ENCODE measurements around the gene MCRIP2. TPM values are rescaled to one million over a fixed set of nuclear protein-coding genes. Genes with fewer than 3 reads are reported as not detected.

The MCRIP2 gene
- total and polyA plus RNA-seq, 4 donors, result 16.3 to 97.3 (median 61.4) TPM

GRCh38 chr16:606656-607307, 34.8 kb upstream of the MCRIP2 start:
- Histone ChIP-seq H3K27ac (ENCODE audit: low read depth in 1 of 2, low read length in 2 of 2) (no peak overlapping the region), H3K9me3 (ENCODE audit: control insufficient read depth in 4 of 4, low read length in 3 of 4) (no peaks in the 10 kb centered on the region), H3K4me3 (ENCODE audit: low read depth in 1 of 3, low read length in 3 of 3) (no peak overlapping the region), H3K36me3 (ENCODE audit: control insufficient read depth in 4 of 4, insufficient read depth in 3 of 4, low read depth in 1 of 4, low read length in 3 of 4) (no peaks in the 10 kb centered on the region), H3K9ac (ENCODE audit: low read depth in 1 of 2, low read length in 2 of 2) (no peak overlapping the region), H3K4me1 (ENCODE audit: control insufficient read depth in 4 of 4, insufficient read depth in 4 of 4, low read length in 3 of 4) (peaks cover 2 to 25% (median 11%) of the 10 kb centered on the region in 4 donors), H3K27me3 (ENCODE audit: control insufficient read depth in 4 of 4, insufficient read depth in 4 of 4, low read length in 3 of 4) (no peaks in the 10 kb centered on the region)
- no peak for TF ChIP-seq ATF3 (IDR thresholded peaks at IDR 0.05)
- no peak for TF ChIP-seq EGR1 (IDR thresholded peaks at IDR 0.05; ENCODE audit: low read depth in 2 of 2)
- no peak for TF ChIP-seq HNF4A (conservative IDR thresholded peaks at IDR 0.05)
- no peak for TF ChIP-seq RAD21 (IDR thresholded peaks at IDR 0.05)
- TF ChIP-seq JUND (IDR thresholded peaks at IDR 0.05), result no peak
- no peak for TF ChIP-seq REST (IDR thresholded peaks at IDR 0.05)
- no peak for TF ChIP-seq ZBTB33 (IDR thresholded peaks at IDR 0.05)
- TF ChIP-seq YY1 (IDR thresholded peaks at IDR 0.05), result no peak
- TF ChIP-seq, protein P1, sequence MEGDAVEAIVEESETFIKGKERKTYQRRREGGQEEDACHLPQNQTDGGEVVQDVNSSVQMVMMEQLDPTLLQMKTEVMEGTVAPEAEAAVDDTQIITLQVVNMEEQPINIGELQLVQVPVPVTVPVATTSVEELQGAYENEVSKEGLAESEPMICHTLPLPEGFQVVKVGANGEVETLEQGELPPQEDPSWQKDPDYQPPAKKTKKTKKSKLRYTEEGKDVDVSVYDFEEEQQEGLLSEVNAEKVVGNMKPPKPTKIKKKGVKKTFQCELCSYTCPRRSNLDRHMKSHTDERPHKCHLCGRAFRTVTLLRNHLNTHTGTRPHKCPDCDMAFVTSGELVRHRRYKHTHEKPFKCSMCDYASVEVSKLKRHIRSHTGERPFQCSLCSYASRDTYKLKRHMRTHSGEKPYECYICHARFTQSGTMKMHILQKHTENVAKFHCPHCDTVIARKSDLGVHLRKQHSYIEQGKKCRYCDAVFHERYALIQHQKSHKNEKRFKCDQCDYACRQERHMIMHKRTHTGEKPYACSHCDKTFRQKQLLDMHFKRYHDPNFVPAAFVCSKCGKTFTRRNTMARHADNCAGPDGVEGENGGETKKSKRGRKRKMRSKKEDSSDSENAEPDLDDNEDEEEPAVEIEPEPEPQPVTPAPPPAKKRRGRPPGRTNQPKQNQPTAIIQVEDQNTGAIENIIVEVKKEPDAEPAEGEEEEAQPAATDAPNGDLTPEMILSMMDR (IDR thresholded peaks at IDR 0.05; ENCODE audit: low read depth, low read length, missing input control), result no peak
- no peak for TF ChIP-seq NR2F2 (IDR thresholded peaks at IDR 0.05)
- TF ChIP-seq TAF1 (conservative IDR thresholded peaks at IDR 0.05), result no peak
- TF ChIP-seq GABPA (IDR thresholded peaks at IDR 0.05 in 1 of 2, conservative IDR thresholded peaks at IDR 0.05 in 1 of 2), result no peak
- no peak for TF ChIP-seq RXRA (IDR thresholded peaks at IDR 0.05)
- TF ChIP-seq MAX (IDR thresholded peaks at IDR 0.05), result no peak
- no peak for TF ChIP-seq FOXA2 (IDR thresholded peaks at IDR 0.05)
- 97% methylated on average over 22 of the region's 22 CpGs for WGBS
- no peak for DNase-seq (ENCODE audit: low spot score)
